Kidney (tissue), 14 donors: ENCODE results near the gene ZNF787. TPM values are rescaled to one million over a fixed set of nuclear protein-coding genes. Genes with fewer than 3 reads are reported as not detected.
"Not testable (repeated sequence)": the region's sequence is repeated elsewhere in the genome, so short reads cannot be mapped to it uniquely, and the experiment has no call there.

Source experiments
- DNase-seq, 5 donors: peaks; one replicate each; pipeline ENCODE4 v3.0.0-alpha.2; 2013 to 2020
- FAIRE-seq: peaks from 2 replicates; lab custom pipeline; 2012; peaks lifted over from hg19 to GRCh38; lab: Jason Lieb, UNC
- H3K27ac ChIP-seq, 2 donors: one replicate each; pipeline ENCODE4 v1.7.0; 2013; ENCODE audit warnings: low read depth in 2 of 2, low read length in 2 of 2, inconsistent platforms in 1 of 2
- H3K27me3 ChIP-seq: one replicate; pipeline ENCODE4 v1.7.1; 2013; ENCODE audit warnings: low read length, inconsistent platforms; ENCODE audit not compliant: control insufficient read depth, insufficient read depth
- H3K36me3 ChIP-seq, 3 donors: one replicate each; pipeline versions ENCODE4 v1.7.0 to v1.7.1; 2013; ENCODE audit warnings: low read length in 3 of 3, control low read depth in 1 of 3, inconsistent platforms in 1 of 3; ENCODE audit not compliant: insufficient read depth in 3 of 3, control insufficient read depth in 2 of 3
- H3K4me1 ChIP-seq, 3 donors: one replicate each; pipeline versions ENCODE4 v1.7.0 to v1.7.1; 2013; ENCODE audit warnings: low read length in 3 of 3, inconsistent platforms in 1 of 3, low read depth in 1 of 3; ENCODE audit not compliant: control insufficient read depth in 2 of 3, insufficient read depth in 2 of 3
- H3K4me3 ChIP-seq, 3 donors: one replicate each; pipeline versions ENCODE4 v1.7.0 to v1.8.1; 2013; ENCODE audit warnings: low read length in 3 of 3, control low read depth in 1 of 3, inconsistent platforms in 1 of 3
- H3K9ac ChIP-seq, 3 donors: one replicate each; pipeline versions ENCODE4 v1.7.0 to v1.7.1; 2013; ENCODE audit warnings: low read length in 3 of 3, control low read depth in 1 of 3, inconsistent platforms in 1 of 3
- H3K9me3 ChIP-seq, 3 donors: one replicate each; pipeline versions ENCODE4 v1.7.0 to v1.7.1; 2013; ENCODE audit warnings: low read length in 3 of 3, control low read depth in 1 of 3, inconsistent platforms in 1 of 3; ENCODE audit not compliant: control insufficient read depth in 2 of 3, insufficient read depth in 1 of 3
- intact Hi-C: fragments of 100-400 bp; cut with DNase I; formaldehyde crosslinking; loops from one replicate; pipeline ENCODE4 v1.11.1; 2022
- polyA plus RNA-seq: library from polyadenylated mRNA; stranded (reverse); fragments of 350-450 nt; fragmentation: Illumina TruSeq; extraction: RNeasy Lipid Tissue Mini Kit (QIAGEN cat#74804); gene quantifications from one replicate; pipeline ENCODE4 v1.2.3, GENCODE V29; 2014; ENCODE audit warnings: low read depth, low replicate concordance; ENCODE audit not compliant: insufficient read depth
- total RNA-seq: library from RNA; stranded (reverse); fragmentation: NEBNext Ultra II Directional; extraction: Animal tissue kit (Norgen Biotek cat#: 25700); gene quantifications from one replicate; pipeline ENCODE4 v1.2.1, GENCODE V29; 2021
- TF ChIP-seq, protein P1 (sequence below): IDR thresholded peaks from 3 replicates; pipeline ENCODE4 v1.5.1; 2012; ENCODE audit warnings: mild to moderate bottlenecking, moderate library complexity, borderline replicate concordance; ENCODE audit not compliant: insufficient read depth; ENCODE audit errors: extremely low read depth
- donor health status: control.
- donor health status: control.
- donor health status: control.
- donor health status: control.
- donor health status: control.
- donor health status: DM: yes; HTN: yes; CAD: no.
- donor health status: Normal renal cell carcinoma (clear cell type).

ZNF787 gene
- total and polyA plus RNA-seq, 2 donors from 2014 or later: 23.0 to 31.9 TPM

DNA sequence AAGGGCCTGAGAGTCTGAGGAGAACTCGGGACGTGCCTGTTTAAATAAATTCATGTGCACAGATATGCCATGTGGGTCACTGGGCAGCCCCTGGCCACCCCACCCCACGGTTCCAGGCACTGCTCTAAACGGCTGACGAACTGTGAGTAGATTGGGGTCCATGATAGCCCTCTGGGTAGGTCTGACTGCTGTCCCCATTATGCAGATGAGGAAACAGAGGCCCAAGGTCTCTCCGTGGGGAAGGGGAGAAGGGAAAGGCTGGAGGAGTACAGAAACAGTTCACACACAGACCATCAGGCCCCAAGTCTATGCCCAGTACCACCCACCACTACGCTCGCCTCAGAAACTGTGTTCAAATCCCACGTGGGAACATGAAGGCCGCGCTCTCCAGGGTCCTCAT is 14.1 kb downstream of the ZNF787 start:
- DNase-seq: no peak
- intact Hi-C loops: loop anchor here (10.0 kb wide), 1 partner anchor 48 kb away; no protein-coding TSS in a partner anchor
- Histone ChIP-seq H3K9me3 (no peaks in the 10 kb centered on the region), H3K36me3 (peaks cover 0 to 2% (median 0%) of the 10 kb centered on the region in 3 donors), H3K4me3 (no peak overlapping the region), H3K4me1 (peaks cover 0 to 35% (median 25%) of the 10 kb centered on the region in 3 donors), H3K27me3 (no peaks in the 10 kb centered on the region), H3K27ac (no peak overlapping the region), H3K9ac (no peak overlapping the region)
- no peak for FAIRE-seq
- TF ChIP-seq, protein P1, sequence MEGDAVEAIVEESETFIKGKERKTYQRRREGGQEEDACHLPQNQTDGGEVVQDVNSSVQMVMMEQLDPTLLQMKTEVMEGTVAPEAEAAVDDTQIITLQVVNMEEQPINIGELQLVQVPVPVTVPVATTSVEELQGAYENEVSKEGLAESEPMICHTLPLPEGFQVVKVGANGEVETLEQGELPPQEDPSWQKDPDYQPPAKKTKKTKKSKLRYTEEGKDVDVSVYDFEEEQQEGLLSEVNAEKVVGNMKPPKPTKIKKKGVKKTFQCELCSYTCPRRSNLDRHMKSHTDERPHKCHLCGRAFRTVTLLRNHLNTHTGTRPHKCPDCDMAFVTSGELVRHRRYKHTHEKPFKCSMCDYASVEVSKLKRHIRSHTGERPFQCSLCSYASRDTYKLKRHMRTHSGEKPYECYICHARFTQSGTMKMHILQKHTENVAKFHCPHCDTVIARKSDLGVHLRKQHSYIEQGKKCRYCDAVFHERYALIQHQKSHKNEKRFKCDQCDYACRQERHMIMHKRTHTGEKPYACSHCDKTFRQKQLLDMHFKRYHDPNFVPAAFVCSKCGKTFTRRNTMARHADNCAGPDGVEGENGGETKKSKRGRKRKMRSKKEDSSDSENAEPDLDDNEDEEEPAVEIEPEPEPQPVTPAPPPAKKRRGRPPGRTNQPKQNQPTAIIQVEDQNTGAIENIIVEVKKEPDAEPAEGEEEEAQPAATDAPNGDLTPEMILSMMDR: no peak

DNA sequence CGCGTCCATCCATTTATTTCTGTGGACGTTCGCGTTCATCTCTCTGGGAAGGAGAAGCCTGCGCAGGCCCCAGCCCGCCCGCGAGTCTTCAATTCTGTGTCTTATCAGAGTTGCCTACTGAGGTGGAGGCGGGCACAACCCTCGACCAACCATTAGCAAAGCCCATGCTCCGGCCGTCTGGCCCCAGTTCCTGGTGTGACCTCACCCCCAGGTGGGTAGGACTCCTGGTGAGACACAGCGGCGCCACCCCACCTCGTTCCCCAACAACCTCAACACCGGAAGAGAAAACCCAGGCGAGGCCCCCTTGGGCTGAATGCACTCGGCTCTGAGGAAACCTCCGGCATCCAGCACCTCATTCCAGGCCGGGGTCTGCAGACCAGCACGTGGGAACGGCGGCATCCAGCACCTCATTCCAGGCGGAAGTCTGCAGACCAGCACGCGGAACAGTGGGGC is 14.7 kb downstream of the ZNF787 start:
- Histone ChIP-seq H3K27ac (no peak overlapping the region), H3K9ac (no peak overlapping the region), H3K9me3 (no peaks in the 10 kb centered on the region), H3K4me3 (no peak overlapping the region), H3K36me3 (peaks cover 0 to 2% (median under 1%) of the 10 kb centered on the region in 3 donors), H3K4me1 (peaks cover 0 to 30% (median 19%) of the 10 kb centered on the region in 3 donors), H3K27me3 (no peaks in the 10 kb centered on the region)
- TF ChIP-seq, protein P1: no peak
- DNase-seq: no peak
- FAIRE-seq: no peak
- intact Hi-C loops: loop anchor here (10.0 kb wide), 1 partner anchor 48 kb away; no protein-coding TSS in a partner anchor

DNA sequence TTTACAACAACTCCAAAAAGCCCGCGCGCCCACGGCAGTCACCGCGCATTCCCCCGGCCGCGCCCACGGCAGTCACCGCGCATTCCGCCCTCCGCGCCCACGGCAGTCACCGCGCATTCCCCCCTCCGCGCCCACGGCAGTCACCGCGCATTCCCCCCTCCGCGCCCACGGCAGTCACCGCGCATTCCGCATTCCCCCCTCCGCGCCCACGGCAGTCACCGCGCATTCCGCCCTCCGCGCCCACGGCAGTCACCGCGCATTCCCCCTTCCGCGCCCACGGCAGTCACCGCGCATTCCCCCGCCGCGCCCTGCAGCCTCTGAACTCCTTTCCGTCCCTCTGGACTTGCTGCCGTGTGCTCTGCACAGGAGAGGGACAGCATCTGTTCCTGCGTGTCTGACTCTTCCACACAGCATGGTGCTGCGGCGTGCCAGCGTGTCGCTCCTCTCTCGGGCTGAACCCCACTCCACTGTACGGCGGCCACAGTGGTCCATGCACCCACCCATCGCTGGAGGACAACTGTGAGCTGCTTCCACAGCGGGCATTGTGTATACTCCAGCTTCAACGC is 15.2 kb downstream of the ZNF787 start:
- not testable (repeated sequence) for DNase-seq, H3K36me3 ChIP-seq, H3K4me3 ChIP-seq, FAIRE-seq, H3K9ac ChIP-seq, H3K27me3 ChIP-seq, H3K9me3 ChIP-seq
- peaks cover 0 to 25% (median 14%) of the 10 kb centered on the region in 3 donors for H3K4me1 ChIP-seq
- H3K27ac ChIP-seq: peak overlapping the region in 1 of 2 donors; percentile 67
- intact Hi-C loops: loop anchor here (10.0 kb wide), 1 partner anchor 49 kb away; no protein-coding TSS in a partner anchor

DNA sequence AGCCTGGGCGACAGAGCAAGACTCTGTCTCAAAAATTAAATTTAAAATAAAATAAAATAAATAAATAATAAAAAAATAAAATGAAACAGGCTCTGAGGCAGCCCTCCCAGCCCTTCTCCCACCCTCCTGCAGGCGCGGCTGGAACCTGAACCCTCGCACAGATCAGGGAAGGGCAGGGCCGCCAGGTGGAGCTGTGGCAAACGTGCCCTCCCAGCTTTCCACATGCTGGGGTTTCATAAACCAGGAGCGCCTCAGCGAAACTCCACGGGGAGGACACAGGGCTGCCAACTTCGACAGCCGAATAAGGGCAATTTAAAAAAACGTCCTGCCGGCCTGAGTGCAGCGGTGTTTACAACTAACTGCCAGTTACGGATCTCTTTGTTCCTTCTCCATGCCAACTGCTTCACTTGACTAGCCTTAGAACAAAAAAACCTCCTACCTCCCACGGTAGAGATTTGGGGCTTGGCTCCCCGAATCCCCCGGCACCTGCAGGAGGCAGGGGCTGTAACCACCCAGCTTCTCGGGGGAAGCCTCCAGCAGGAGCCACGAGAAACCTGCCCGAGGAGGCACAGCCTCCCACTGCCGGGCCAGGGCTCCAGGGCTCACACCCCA is 15.9 kb downstream of the ZNF787 start:
- intact Hi-C loops: loop anchor here (10.0 kb wide), 1 partner anchor 50 kb away; no protein-coding TSS in a partner anchor

More for the DNA sequence above, 15.9 kb downstream of the ZNF787 start:
- peaks cover 0 to 5% (median 2%) of the 10 kb centered on the region in 3 donors for H3K36me3 ChIP-seq
- no peaks in the 10 kb centered on the region for H3K9me3 ChIP-seq
- peak overlapping the region in 1 of 2 donors; percentile 67 for H3K27ac ChIP-seq
- no peak overlapping the region for H3K9ac ChIP-seq
- no peak overlapping the region for H3K4me3 ChIP-seq
- TF ChIP-seq, protein P1: peak; percentile 76
- peak in 4 of 5 donors; percentile 84 to 88 (median 85) for DNase-seq
- no peaks in the 10 kb centered on the region for H3K27me3 ChIP-seq
- FAIRE-seq: peak; percentile 37
- H3K4me1 ChIP-seq: peaks cover 0 to 19% (median 8%) of the 10 kb centered on the region in 3 donors
